ENCODE measurements around the gene NAMPT.

Gene NAMPT

DNA sequence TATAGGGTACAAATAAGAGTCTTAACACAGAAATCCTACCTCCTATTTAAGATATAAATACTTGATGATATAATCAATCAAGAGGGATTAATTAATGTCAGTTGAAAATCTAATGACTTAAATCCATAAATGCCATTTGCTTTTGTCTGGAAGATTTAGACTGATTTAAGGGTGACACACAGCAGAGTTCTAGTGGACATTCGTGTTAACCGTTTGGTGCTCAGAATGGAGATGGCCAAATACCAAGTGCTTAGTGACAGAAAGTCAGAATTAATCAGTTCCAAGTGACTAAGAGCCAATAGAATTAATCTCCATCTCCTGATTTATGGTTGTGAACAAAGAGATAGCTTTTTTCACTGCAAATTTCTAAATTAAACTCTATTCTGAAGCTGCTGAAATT is 36.2 kb downstream of the NAMPT start:
- TF ChIP-seq POLR2A (IDR thresholded peaks at IDR 0.05; ENCODE audit: low read depth, low read length), result no peak
- FAIRE-seq, result no peak
- no peak for DNase-seq (ENCODE audit: insufficient read length, low spot score)

DNA sequence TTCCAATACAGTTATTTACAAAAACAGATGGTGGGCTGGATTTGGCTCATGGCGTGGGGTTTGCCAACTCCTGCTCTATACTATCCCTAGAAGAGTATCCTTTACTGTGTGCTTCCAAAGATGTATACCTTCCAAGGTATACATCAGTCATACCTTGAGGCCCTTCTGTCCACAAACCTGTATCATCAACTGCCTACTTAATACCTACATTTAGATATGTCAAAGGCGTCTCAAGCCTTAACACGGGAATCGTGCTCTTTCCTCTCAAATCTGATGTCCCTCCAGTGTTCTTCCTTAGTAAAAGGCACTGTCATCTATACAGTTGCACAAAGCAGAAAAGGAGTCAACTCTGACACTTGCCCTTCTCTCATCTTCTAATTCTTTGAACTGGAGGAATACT is 36.9 kb downstream of the NAMPT start:
- DNase-seq (ENCODE audit: insufficient read length, low spot score) (no peak), FAIRE-seq (no peak)
- no peak for TF ChIP-seq POLR2A (IDR thresholded peaks at IDR 0.05; ENCODE audit: low read depth, low read length)

DNA sequence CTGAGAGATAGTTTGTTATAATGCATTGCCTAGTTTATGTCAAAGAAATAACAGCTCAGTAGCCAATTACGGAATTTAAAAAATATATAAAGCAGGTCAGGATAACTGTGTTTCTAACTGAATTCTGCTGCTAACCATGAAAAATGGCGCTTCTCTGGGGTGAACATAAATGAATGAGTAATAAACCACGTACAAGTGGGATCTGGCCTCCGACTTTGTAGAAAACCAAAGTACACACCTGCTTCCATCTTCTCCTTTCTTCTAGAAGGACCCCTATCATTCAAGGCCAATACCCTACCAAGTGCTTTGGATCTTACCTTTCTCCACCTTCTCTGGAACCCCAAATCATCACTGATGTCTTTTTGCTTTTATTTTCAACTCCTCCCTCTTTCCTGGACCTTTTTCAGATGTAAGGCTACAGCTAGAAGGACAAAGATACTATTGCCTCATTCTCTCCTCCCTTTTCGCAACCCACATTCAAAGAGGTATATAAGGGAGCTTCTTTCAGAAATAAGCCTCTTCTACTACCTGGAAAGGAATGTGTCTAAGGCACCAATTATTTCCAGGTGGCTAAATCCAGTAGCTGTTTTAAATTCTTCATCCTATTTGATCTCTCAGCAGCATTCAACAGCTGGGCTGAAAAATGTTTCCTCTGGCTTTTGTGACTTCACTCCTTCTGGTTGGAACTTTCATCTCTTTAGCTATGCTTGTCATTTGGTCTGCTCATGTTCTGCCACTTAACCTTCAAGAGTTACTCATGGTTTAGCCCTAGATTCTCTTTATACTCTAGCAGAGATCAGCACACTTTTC is 37.7 kb downstream of the NAMPT start:
- FAIRE-seq, result no peak
- no peak for DNase-seq (ENCODE audit: insufficient read length, low spot score)
- TF ChIP-seq POLR2A (IDR thresholded peaks at IDR 0.05; ENCODE audit: low read depth, low read length), result no peak

DNA sequence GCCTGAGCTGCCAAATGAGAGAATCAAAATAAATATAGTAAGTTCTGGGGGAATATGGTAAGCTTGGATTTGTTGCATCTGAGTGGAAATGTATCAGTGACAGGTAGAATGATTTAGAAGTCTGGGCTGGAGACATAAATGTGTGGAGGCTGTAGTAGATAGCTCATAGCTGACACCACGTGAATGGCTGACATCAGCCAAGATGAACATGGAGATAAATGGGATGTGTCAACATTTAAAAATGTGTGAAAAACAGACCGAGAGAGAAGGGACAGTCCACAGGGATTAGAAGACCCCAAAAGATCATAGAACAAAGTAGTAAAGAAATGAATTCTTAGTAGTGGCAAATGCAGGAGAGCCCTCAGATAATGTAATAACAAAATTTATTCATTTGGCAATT is 40.9 kb downstream of the NAMPT start:
- no peak for TF ChIP-seq POLR2A (IDR thresholded peaks at IDR 0.05; ENCODE audit: low read depth, low read length)
- no peak for FAIRE-seq
- DNase-seq (ENCODE audit: insufficient read length, low spot score), result no peak

DNA sequence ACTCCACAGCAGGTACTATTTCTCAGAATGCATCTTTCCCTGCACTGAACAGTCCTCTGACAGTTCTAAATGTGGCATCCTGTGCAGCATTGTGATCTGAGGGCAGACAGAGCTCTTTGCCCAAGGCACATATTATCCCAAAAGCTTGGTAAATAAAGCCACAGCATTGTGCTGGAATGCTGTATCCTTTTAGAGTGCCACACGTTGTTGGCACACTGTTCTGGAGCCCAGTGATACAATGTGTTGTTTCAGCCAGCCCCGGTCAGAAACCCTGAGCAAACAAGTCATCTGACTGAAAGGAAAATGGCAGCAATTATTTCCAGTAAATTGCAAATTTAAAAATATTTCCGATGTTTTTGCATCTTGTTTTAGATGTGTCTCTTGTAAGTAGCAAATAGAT is 45.4 kb downstream of the NAMPT start:
- no peak for TF ChIP-seq POLR2A (IDR thresholded peaks at IDR 0.05; ENCODE audit: low read depth, low read length)
- no peak for FAIRE-seq
- DNase-seq (ENCODE audit: insufficient read length, low spot score), result no peak

DNA sequence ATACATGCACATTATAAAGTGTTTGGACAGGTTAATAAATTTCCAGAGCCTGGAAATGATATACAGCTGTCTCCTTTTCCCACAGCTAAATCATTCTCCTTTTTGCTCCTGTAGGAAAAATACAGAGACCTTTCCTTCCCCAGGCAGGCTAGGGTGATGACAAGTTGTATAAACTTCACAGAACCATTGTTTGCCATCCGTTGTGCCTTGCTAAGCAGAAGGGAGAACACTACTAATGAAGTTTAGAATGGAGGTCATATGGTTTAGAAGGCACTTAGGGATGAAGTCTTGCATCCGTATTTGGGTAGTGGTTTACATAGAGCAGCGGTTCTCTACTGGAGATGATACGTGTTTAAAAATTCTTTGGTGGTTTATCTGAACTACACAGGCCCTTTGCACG is 46.0 kb downstream of the NAMPT start:
- FAIRE-seq, result no peak
- TF ChIP-seq POLR2A (IDR thresholded peaks at IDR 0.05; ENCODE audit: low read depth, low read length), result no peak
- no peak for DNase-seq (ENCODE audit: insufficient read length, low spot score)

DNA sequence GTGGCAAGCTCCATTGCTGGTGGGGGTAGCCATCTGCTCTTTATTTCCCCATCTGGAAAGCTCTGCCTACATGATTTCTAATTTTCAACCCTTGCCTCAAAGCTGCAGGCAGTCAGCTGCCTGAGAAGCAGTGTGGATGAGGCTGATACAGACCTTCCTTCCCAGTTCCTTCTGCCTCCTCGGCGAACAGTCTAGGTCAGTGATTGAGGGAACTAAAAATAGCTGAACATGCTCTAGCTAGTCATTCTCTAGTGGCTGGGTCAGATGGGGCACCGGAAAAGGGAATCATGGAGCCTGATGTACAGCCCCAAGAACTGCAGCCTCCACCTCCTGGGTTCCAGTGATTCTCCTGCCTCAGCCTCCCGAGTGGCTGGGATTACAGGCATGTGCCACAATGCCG is 48.7 kb downstream of the NAMPT start:
- no peak for TF ChIP-seq POLR2A (IDR thresholded peaks at IDR 0.05; ENCODE audit: low read depth, low read length)
- FAIRE-seq (no peak), DNase-seq (ENCODE audit: insufficient read length, low spot score) (no peak)

DNA sequence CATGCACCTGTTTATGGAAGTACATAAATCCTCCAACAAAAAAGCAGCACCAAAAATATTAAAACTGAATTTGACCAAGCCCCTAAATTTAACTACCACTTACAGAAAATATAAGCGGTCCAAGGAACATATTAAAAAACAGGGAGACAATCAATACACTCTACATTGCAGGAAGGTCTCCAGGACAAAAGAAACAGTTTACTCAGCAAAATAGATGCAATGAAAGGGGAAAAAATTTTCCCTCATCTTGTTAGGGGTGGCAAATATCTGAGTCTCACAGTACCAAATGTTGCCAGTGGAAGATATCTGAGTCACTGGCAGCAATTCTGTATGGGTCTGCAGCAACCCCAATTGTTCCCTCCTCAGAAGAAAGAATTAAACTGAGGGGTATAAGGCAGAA is 50.4 kb downstream of the NAMPT start:
- TF ChIP-seq POLR2A (IDR thresholded peaks at IDR 0.05; ENCODE audit: low read depth, low read length), result no peak
- FAIRE-seq, result no peak
- no peak for DNase-seq (ENCODE audit: insufficient read length, low spot score)

DNA sequence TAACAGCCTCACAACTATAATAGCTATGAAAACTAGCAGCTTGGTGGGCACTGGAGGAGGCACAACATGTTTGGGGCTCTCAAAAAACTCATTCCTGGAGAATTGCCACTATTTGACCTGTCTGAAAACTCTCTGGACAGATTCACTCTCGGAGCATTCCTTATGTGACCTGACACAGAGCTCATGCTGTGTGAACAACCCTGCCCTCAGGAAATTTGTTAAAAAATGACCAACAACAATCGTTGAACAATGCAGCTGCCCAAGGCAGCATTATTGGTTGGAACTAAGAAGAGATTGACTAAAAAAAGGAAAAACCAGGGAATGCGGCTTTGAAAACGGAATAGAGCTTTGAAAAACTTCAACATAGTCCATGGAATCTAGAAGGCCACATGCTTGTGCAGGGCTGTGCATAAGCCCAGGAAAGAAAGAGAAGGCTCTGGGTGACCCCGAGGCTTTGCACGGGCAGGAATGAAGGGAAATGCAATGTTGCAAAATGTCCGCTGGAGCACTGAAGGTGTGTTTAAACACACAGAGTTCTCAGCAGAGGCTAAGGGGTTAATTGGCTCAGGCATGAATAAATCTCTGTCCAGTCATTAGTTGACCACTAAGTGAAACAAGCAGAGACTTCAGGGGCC is 52.8 kb downstream of the NAMPT start:
- FAIRE-seq (no peak), DNase-seq (ENCODE audit: insufficient read length, low spot score) (no peak)
- TF ChIP-seq POLR2A (IDR thresholded peaks at IDR 0.05; ENCODE audit: low read depth, low read length), result no peak

DNA sequence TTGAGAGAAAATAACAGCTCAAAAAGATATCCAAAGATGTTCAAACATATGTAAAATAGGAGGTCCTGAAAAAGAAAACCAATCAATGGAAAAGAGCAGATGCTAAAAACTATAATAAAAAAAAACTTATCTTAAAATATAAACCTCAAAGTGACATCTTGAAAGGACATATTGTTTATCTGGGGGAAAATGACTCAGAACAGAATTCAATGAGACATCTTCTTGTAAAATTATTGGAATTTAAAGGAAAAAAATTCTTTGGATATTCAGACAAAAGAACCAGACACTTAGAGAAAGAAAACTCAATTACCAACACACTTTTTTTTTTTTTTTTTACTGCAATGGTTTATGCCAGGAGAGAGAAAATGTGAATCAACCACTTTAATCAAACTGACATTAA is 58.9 kb downstream of the NAMPT start:
- DNase-seq (ENCODE audit: insufficient read length, low spot score) (no peak), FAIRE-seq (no peak)
- TF ChIP-seq POLR2A (IDR thresholded peaks at IDR 0.05; ENCODE audit: low read depth, low read length), result no peak

DNA sequence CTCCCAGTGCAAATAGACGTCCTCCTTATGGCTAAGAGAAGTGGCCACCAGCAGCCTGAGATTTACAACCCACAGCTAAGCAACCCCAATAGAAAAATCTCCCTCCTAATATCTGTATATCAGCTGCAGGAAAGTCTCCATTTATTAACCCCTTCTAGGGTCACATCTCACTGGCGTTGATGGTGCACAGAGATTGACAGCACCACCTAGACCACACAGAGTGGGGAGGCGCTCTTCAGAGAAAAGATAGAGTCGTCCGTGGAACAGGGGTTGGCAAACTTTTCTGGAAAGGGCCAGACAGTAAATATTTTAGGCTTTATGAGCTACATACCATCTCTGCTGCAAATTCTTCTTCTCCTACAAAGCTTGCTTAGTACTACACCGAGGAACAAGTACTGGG is 60.0 kb downstream of the NAMPT start:
- FAIRE-seq (no peak), DNase-seq (ENCODE audit: insufficient read length, low spot score) (no peak)
- TF ChIP-seq POLR2A (IDR thresholded peaks at IDR 0.05; ENCODE audit: low read depth, low read length), result no peak

DNA sequence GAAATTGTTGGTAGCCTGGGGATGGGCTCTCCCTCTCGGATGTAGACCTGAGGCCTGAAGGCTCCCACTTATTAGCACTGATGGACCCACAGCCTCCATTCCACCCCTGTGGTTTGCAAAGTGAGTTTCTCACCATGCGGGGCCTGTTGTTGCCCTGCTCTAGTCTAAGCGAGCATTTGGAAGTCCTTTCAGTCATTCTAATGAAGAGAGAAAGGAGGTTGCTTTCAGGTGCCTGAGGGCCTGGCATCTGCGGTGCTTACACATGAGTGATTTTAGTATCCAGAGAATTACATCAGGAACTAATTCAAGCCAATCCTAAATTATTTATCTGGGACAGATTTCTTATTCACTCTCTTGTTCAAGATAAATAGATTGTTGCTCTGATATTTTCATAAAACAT is 61.6 kb downstream of the NAMPT start:
- no peak for TF ChIP-seq POLR2A (IDR thresholded peaks at IDR 0.05; ENCODE audit: low read depth, low read length)
- no peak for FAIRE-seq
- no peak for DNase-seq (ENCODE audit: insufficient read length, low spot score)

DNA sequence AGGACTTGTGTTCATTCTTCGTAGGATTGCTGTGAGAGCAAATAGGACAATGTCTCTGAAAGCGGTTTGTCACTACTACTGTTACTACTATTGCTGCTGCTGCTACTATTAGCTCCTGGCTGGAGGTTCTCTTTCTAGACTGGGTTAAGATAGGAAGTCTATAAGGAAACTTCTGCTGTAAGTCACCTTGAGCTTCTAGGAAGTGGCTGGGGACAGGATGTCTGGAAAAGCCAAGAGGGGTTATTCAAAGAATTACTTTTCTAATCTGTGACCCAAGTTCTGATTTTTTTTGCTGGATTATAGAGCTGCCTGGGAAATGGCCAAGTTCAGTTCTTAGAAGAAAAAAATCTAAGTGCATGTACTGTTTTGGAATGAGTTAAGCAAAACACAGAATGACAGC is 62.2 kb downstream of the NAMPT start:
- TF ChIP-seq POLR2A (IDR thresholded peaks at IDR 0.05; ENCODE audit: low read depth, low read length), result no peak
- FAIRE-seq (no peak), DNase-seq (ENCODE audit: insufficient read length, low spot score) (no peak)

DNA sequence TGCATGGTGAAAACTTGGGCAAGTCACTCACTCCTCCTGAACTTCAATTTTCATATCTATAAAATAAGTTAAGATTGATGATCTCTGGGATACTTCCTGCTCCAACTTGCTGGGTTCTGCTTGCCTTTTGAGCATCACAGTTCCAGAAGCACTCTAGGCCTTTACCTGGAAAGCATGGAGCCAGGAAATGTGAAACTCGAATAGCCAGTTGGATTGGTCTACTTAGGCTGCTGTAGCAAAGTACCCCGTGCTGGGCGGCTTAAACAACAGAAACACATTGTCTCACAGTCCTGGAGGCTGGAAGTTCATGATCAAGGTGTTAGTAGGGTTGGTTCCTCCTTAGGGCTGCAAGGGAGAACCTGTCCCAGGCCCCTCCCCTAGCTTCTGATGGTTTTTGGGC is 64.5 kb downstream of the NAMPT start:
- FAIRE-seq, result no peak
- no peak for TF ChIP-seq POLR2A (IDR thresholded peaks at IDR 0.05; ENCODE audit: low read depth, low read length)
- no peak for DNase-seq (ENCODE audit: insufficient read length, low spot score)

DNA sequence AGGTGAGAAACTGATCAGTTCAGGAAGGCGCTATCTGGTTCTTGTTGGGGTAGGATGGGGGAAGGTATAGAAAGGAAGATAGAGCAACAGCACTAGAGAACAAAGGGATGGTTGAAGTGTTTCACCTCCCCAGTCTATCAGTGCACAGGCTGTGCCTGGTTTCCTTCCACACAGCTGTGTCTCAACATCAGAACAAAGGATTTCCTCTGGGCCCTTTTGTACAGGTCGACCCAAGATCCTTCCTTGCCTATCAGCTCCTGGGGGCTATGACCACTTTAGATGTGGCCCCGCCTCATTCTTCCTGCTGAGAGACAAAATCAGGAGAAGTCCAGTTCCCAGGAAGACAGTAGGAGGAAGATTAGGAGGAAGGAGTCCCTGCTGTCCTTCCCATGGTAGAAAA is 65.6 kb downstream of the NAMPT start:
- FAIRE-seq (no peak), DNase-seq (ENCODE audit: insufficient read length, low spot score) (no peak)
- TF ChIP-seq POLR2A (IDR thresholded peaks at IDR 0.05; ENCODE audit: low read depth, low read length), result no peak

All from H54 (cell line).